Tibial artery (tissue), 4 donors: ENCODE measurements around the gene RTL10.
A peak's percentile ranks its signal among the peaks of the same experiment; 100 is the strongest.

ENCODE experiments used
- DNase-seq, 2 donors: peaks; one replicate each; pipeline ENCODE4 v3.0.0-alpha.2; 2019
- H3K27ac ChIP-seq, 2 donors: fragments of 200-600 bp; sonication (generic) in 1 of 2; 1 replicate in 1 of 2; 2 replicates in 1 of 2; pipeline ENCODE4 v1.5.1; 2018 to 2019; ENCODE audit warnings: mild to moderate bottlenecking in 1 of 2
- H3K27me3 ChIP-seq, 2 donors: fragments of 200-600 bp; sonication (generic) in 1 of 2; one replicate each; pipeline versions ENCODE4 v1.5.1 to v1.6.0; 2016 to 2019
- H3K36me3 ChIP-seq, 3 donors: fragments of 200-600 bp; sonication (generic) in 2 of 3; one replicate each; pipeline ENCODE4 v1.5.1; 2016 to 2019; ENCODE audit warnings: mild to moderate bottlenecking in 2 of 3
- H3K4me1 ChIP-seq, 4 donors: fragments of 200-600 bp; sonication (generic) in 2 of 4; 1 replicate in 3 of 4; 2 replicates in 1 of 4; pipeline ENCODE4 v1.5.1; 2016 to 2019
- H3K4me3 ChIP-seq, 2 donors: fragments of 200-600 bp; sonication (generic) in 1 of 2; 1 replicate in 1 of 2; 2 replicates in 1 of 2; pipeline ENCODE4 v1.5.1; 2018 to 2019; ENCODE audit warnings: mild to moderate bottlenecking in 2 of 2
- H3K9me3 ChIP-seq, 3 donors: fragments of 200-600 bp; sonication (generic) in 1 of 3; one replicate each; pipeline ENCODE4 v1.5.1; 2016 to 2019
- intact Hi-C: fragments of 100-400 bp; cut with DNase I; formaldehyde crosslinking; loops from one replicate; pipeline ENCODE4 v1.15.0; 2023; ENCODE audit warnings: low total_unique reads
- TF ChIP-seq, protein P1 (sequence below), 2 experiments: fragments of 200-600 bp in 1 of 2; fragments of 450-650 bp in 1 of 2; IDR thresholded peaks; one replicate each; pipeline ENCODE4 v1.5.1; 2017 to 2019; ENCODE audit warnings: antibody characterized with exemption in 2 of 2, mild to moderate bottlenecking in 1 of 2, moderate library complexity in 1 of 2

Gene RTL10

DNA sequence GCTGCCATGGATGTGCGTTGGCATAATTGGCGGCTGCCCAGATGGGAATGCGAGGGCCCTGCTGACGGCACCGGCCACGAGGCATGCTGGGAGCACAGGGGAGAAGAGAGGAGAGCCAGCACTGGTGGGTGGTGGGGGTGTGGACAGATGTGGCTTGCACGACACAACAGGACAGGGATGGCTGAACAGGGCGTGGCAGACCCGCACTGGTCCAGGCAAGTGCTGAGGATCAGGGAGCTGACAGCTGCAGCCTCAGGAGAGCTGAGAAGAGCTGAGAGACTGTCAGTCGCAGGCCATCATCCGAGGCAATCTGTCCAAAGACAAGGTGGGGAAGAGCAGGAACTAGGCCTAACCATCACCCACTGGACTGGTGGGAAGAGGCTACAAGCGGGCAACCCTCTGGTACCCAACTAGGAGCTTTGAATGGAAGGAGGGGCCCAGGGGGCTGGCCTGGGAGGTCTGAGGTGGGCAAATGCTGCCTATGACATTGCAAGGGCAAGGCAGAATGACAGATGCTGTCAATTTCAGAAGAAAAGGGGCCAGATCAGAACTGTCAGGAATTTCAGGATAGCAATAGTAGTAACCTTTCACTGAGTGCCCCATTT, 2.4 kb downstream of the RTL10 start:
- Histone ChIP-seq H3K36me3 (peaks cover 10 to 30% (median 26%) of the 10 kb centered on the region in 3 donors), H3K9me3 (no peaks in the 10 kb centered on the region), H3K4me3 (no peak overlapping the region), H3K4me1 (peaks cover 0 to 68% (median 30%) of the 10 kb centered on the region in 4 donors), H3K27ac (no peak overlapping the region), H3K27me3 (no peaks in the 10 kb centered on the region)
- TF ChIP-seq, protein P1, sequence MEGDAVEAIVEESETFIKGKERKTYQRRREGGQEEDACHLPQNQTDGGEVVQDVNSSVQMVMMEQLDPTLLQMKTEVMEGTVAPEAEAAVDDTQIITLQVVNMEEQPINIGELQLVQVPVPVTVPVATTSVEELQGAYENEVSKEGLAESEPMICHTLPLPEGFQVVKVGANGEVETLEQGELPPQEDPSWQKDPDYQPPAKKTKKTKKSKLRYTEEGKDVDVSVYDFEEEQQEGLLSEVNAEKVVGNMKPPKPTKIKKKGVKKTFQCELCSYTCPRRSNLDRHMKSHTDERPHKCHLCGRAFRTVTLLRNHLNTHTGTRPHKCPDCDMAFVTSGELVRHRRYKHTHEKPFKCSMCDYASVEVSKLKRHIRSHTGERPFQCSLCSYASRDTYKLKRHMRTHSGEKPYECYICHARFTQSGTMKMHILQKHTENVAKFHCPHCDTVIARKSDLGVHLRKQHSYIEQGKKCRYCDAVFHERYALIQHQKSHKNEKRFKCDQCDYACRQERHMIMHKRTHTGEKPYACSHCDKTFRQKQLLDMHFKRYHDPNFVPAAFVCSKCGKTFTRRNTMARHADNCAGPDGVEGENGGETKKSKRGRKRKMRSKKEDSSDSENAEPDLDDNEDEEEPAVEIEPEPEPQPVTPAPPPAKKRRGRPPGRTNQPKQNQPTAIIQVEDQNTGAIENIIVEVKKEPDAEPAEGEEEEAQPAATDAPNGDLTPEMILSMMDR (IDR thresholded peaks at IDR 0.05): no peak
- intact Hi-C loops: loop anchor here (10.0 kb wide), 1 partner anchor 127 kb away; the partner anchor contains the start of gene GP1BB
- DNase-seq: peak in 1 of 2 donors; percentile 19

DNA sequence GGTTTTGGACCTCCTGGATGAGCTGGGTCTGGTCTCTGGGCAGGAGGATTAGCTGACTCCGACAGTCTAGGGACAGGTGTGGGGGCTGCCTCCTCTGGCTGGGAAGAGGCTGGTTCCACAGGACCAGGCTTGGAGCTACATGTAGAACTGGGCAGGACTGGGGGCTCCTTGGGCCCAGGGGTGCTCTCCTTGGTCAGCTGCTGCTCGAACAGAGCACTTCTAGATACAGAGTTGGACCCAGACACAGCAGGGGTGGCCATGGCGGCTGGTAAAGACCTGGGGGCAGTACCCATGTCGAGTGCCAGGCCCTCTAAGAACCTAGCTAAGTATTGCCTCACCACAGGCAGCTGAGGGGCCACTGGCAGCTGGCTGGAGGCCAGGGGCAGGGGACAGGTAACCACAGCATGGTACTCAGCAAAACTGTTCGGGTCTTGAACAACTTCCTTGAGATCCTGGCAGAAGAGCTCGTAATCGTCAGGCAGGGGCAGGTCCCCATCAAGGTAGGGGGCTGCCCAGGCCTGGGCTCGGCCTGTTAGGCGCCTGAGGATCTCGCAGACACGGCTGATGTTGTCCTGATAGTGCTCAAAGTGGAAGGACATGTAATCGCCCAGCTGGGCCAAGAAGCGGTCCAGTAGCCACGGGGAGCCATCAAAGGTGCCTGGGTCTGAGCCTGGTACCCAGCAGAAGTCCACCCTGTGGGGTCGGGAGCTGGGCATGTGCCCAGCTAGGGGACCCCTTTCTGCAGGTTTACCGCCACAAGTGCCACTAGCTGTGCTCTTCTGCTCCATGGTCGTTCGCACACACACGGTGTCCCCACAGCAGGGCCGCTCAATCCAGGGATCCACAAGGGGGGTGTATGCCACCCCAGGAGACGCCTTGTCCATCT, 3.1 kb downstream of the RTL10 start:
- H3K27me3 ChIP-seq: no peaks in the 10 kb centered on the region
- no peak for DNase-seq
- no peak overlapping the region for H3K27ac ChIP-seq
- no peaks in the 10 kb centered on the region for H3K9me3 ChIP-seq
- intact Hi-C loops: loop anchor here (10.0 kb wide), 1 partner anchor 127 kb away; the partner anchor contains the start of gene GP1BB
- TF ChIP-seq, protein P1 (IDR thresholded peaks at IDR 0.05): no peak
- H3K4me1 ChIP-seq: peaks cover 0 to 68% (median 30%) of the 10 kb centered on the region in 4 donors
- H3K36me3 ChIP-seq: peaks cover 10 to 35% (median 32%) of the 10 kb centered on the region in 3 donors
- H3K4me3 ChIP-seq: no peak overlapping the region

DNA sequence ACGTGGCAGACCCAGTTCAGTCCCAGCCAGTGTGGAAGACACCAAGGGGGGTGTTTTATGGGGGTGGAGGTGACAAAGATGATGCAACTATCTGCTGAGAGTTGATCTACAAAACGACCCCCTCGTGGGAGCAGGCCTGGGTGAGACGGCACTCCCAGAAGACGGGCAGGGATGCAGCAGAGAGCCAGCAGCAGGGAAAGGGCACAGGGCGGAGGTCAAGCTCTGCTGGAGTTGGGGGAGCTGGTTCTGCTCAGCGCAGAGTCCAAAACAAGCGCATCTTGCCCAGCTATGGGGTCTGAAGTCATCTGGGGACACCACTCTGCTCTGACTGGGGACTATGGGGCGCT, 3.9 kb downstream of the RTL10 start:
- TF ChIP-seq, protein P1 (IDR thresholded peaks at IDR 0.05): no peak
- intact Hi-C loops: loop anchor here (10.0 kb wide), 1 partner anchor 126 kb away; the partner anchor contains the start of gene GP1BB
- H3K4me3 ChIP-seq: no peak overlapping the region
- peaks cover 10 to 35% (median 32%) of the 10 kb centered on the region in 3 donors for H3K36me3 ChIP-seq
- DNase-seq: no peak
- no peaks in the 10 kb centered on the region for H3K9me3 ChIP-seq
- no peak overlapping the region for H3K27ac ChIP-seq
- H3K27me3 ChIP-seq: no peaks in the 10 kb centered on the region
- peaks cover 0 to 62% (median 24%) of the 10 kb centered on the region in 4 donors for H3K4me1 ChIP-seq

DNA sequence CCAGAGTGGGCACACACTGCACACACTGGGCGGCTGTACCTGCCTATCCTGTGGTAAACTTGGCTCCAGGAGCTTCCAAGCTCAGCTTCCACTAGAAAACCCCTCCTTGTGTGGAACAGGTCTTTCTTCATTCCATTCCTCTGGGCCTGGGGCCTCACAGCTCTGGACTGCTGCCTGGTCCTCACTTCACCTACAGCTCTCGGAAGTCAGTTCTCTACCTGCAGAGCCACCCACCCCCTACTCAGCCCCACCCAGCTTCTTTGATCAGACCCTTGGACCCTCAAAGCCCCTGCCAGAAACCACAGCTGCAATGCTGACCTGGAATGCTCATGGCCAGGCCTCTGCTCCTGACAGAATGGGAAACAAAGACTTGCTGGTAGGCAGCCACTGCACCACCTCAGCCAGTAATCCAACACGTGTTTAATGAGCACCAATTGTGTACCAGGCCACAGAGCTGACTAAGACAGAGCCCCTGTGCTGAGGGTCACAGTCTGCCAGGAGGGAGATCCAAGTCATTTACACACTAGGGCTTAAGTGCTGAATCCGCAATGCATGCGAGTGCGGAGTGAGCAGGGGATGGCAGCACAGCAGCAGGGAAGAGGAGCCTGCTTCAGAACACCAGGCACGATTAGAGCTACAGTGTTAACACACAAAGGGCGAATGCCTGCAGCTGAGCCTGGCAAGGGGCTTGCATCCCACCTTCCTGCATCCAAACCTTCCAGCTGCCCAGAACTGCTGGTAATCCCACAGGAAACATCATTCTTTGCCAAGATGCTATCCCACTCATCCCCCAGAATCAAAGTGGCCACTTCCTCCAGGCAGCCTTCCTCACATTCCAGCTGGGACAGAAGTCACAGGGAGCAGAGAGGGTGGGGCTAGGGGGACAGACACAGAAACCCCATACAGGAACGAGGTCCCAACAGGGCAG, 4.6 kb downstream of the RTL10 start:
- H3K4me1 ChIP-seq: peaks cover 0 to 58% (median 20%) of the 10 kb centered on the region in 4 donors
- TF ChIP-seq, protein P1 (IDR thresholded peaks at IDR 0.05): no peak
- no peaks in the 10 kb centered on the region for H3K9me3 ChIP-seq
- no peak overlapping the region for H3K4me3 ChIP-seq
- no peak overlapping the region for H3K27ac ChIP-seq
- H3K36me3 ChIP-seq: peaks cover 10 to 35% (median 32%) of the 10 kb centered on the region in 3 donors
- no peaks in the 10 kb centered on the region for H3K27me3 ChIP-seq
- intact Hi-C loops: loop anchor here (10.0 kb wide), 1 partner anchor 125 kb away; the partner anchor contains the start of gene GP1BB
- DNase-seq: no peak
